ENCODE measurements around the gene LRRC27.

LRRC27 gene

GRCh38 chr10:132292287-132293200 lies 39.4 kb upstream of the LRRC27 start:
- Histone ChIP-seq H3K4me3 (replicated peaks; ENCODE audit: insufficient read depth, low read length) (no peak overlapping the region), H3K27me3 (ENCODE audit: insufficient read depth, poor library complexity, severe bottlenecking) (no peaks in the 10 kb centered on the region), H3K27ac (replicated peaks) (no peak overlapping the region)
- no peak for DNase-seq (ENCODE audit: low read depth in 1 of 2, low spot score in 1 of 2)
- TF ChIP-seq SPI1 (IDR thresholded peaks at IDR 0.05; ENCODE audit: borderline replicate concordance, low read depth) (no peak), GABPA (IDR thresholded peaks at IDR 0.05; ENCODE audit: low read depth) (no peak), REST (IDR thresholded peaks at IDR 0.05; ENCODE audit: insufficient replicate concordance, low read depth) (no peak), CTCF (IDR thresholded peaks at IDR 0.05; ENCODE audit: insufficient read depth, low read length) (no peak), POLR2AphosphoS5 (IDR thresholded peaks at IDR 0.05; ENCODE audit: low read depth) (no peak)

GRCh38 chr10:132293201-132293812 lies 38.7 kb upstream of the LRRC27 start:
- TF ChIP-seq REST (IDR thresholded peaks at IDR 0.05; ENCODE audit: insufficient replicate concordance, low read depth): no peak
- no peak for TF ChIP-seq POLR2AphosphoS5 (IDR thresholded peaks at IDR 0.05; ENCODE audit: low read depth)
- TF ChIP-seq GABPA (IDR thresholded peaks at IDR 0.05; ENCODE audit: low read depth): no peak
- no peak for TF ChIP-seq CTCF (IDR thresholded peaks at IDR 0.05; ENCODE audit: insufficient read depth, low read length)
- TF ChIP-seq SPI1 (IDR thresholded peaks at IDR 0.05; ENCODE audit: borderline replicate concordance, low read depth): no peak
- H3K4me3 ChIP-seq (replicated peaks; ENCODE audit: insufficient read depth, low read length): no peak overlapping the region
- no peaks in the 10 kb centered on the region for H3K27me3 ChIP-seq (ENCODE audit: insufficient read depth, poor library complexity, severe bottlenecking)
- no peak overlapping the region for H3K27ac ChIP-seq (replicated peaks)
- no peak for DNase-seq (ENCODE audit: low read depth in 1 of 2, low spot score in 1 of 2)

GRCh38 chr10:132293813-132294520 lies 38.0 kb upstream of the LRRC27 start:
- no peak for TF ChIP-seq POLR2AphosphoS5 (IDR thresholded peaks at IDR 0.05; ENCODE audit: low read depth)
- no peak for TF ChIP-seq REST (IDR thresholded peaks at IDR 0.05; ENCODE audit: insufficient replicate concordance, low read depth)
- no peak for TF ChIP-seq CTCF (IDR thresholded peaks at IDR 0.05; ENCODE audit: insufficient read depth, low read length)
- TF ChIP-seq SPI1 (IDR thresholded peaks at IDR 0.05; ENCODE audit: borderline replicate concordance, low read depth): no peak
- no peak for TF ChIP-seq GABPA (IDR thresholded peaks at IDR 0.05; ENCODE audit: low read depth)
- H3K4me3 ChIP-seq (replicated peaks; ENCODE audit: insufficient read depth, low read length): no peak overlapping the region
- no peak for DNase-seq (ENCODE audit: low read depth in 1 of 2, low spot score in 1 of 2)
- H3K27me3 ChIP-seq (ENCODE audit: insufficient read depth, poor library complexity, severe bottlenecking): no peaks in the 10 kb centered on the region
- no peak overlapping the region for H3K27ac ChIP-seq (replicated peaks)

All from HL-60 (cell line).